GM23248 (cell line): ENCODE results near the gene TXN2. TPM values are rescaled to one million over a fixed set of nuclear protein-coding genes. Genes with fewer than 3 reads are reported as not detected.

Experiments used
- DNase-seq: peaks from one replicate; pipeline ENCODE4 v3.0.0-alpha.2; 2015
- H2AFZ ChIP-seq: fragments of 200-600 bp; sonication (generic); 2 replicates; pipeline ENCODE4 v1.6.1; 2016; ENCODE audit warnings: antibody characterized with exemption
- H3F3A ChIP-seq: fragments of 200-600 bp; sonication (generic); 2 replicates; pipeline ENCODE4 v1.6.1; 2016; ENCODE audit warnings: mild to moderate bottlenecking, antibody characterized with exemption, mixed run types; ENCODE audit not compliant: insufficient read depth
- H3K27ac ChIP-seq: fragments of 200-600 bp; sonication (generic); 2 replicates; pipeline ENCODE4 v1.5.1; 2016; ENCODE audit warnings: mild to moderate bottlenecking
- H3K27me3 ChIP-seq: fragments of 200-600 bp; sonication (generic); replicated peaks from 2 replicates; pipeline ENCODE4 v1.6.1; 2016; ENCODE audit warnings: mild to moderate bottlenecking; ENCODE audit not compliant: insufficient read depth
- H3K36me3 ChIP-seq: fragments of 200-600 bp; sonication (generic); 2 replicates; pipeline ENCODE4 v1.6.1; 2016; ENCODE audit warnings: low read depth, mild to moderate bottlenecking
- H3K4me1 ChIP-seq: fragments of 200-600 bp; sonication (generic); 2 replicates; pipeline ENCODE4 v1.6.1; 2016; ENCODE audit warnings: mild to moderate bottlenecking; ENCODE audit not compliant: insufficient read depth
- H3K4me2 ChIP-seq: fragments of 200-600 bp; sonication (generic); one replicate; pipeline ENCODE4 v1.6.1; 2016; ENCODE audit warnings: mild to moderate bottlenecking; ENCODE audit not compliant: unreplicated experiment
- H3K4me3 ChIP-seq: fragments of 200-600 bp; sonication (generic); 2 replicates; pipeline ENCODE4 v1.5.1; 2016; ENCODE audit warnings: mild to moderate bottlenecking
- H3K79me2 ChIP-seq: fragments of 200-600 bp; sonication (generic); 2 replicates; pipeline ENCODE4 v1.6.1; 2016; ENCODE audit warnings: mild to moderate bottlenecking; ENCODE audit not compliant: insufficient read depth
- H3K9ac ChIP-seq: fragments of 200-600 bp; sonication (generic); 2 replicates; pipeline ENCODE4 v1.6.1; 2016; ENCODE audit warnings: mild to moderate bottlenecking
- H3K9me2 ChIP-seq: fragments of 200-600 bp; sonication (generic); 2 replicates; pipeline ENCODE4 v1.6.1; 2016; ENCODE audit warnings: mixed run types, mild to moderate bottlenecking, moderate library complexity; ENCODE audit not compliant: insufficient read depth
- H3K9me3 ChIP-seq: fragments of 200-600 bp; sonication (generic); one replicate; pipeline ENCODE4 v1.6.1; 2017; ENCODE audit warnings: low read depth
- H4K20me1 ChIP-seq: fragments of 200-600 bp; sonication (generic); 2 replicates; pipeline ENCODE4 v1.6.0; 2016; ENCODE audit not compliant: insufficient read depth
- EZH2 ChIP-seq: fragments of 200-600 bp; sonication (generic); IDR thresholded peaks from 2 replicates; pipeline ENCODE4 v1.6.1; 2018; ENCODE audit warnings: antibody characterized with exemption, mild to moderate bottlenecking; ENCODE audit not compliant: insufficient read depth, poor library complexity, severe bottlenecking
- EZH2phosphoT487 ChIP-seq: fragments of 200-600 bp; sonication (generic); IDR thresholded peaks from 2 replicates; pipeline ENCODE4 v1.6.1; 2018; ENCODE audit warnings: antibody characterized with exemption, moderate library complexity, mild to moderate bottlenecking, low read depth; ENCODE audit not compliant: insufficient read depth
- WGBS, 2 experiments: methylation state at CpG; one replicate each; pipeline ENCODE4 v1.1.6; 2015 to 2017; ENCODE audit warnings: low lambda C conversion rate in 2 of 2, low coverage in 1 of 2; ENCODE audit errors: missing lambda C conversion rate in 2 of 2; 5-methylcytosine and 5-hydroxymethylcytosine counted together
- in situ Hi-C: fragments of 300-500 bp; cut with MboI; formaldehyde crosslinking; loops from 2 replicates; pipeline ENCODE4 v1.15.0; 2020
- polyA plus RNA-seq: library from polyadenylated mRNA; unstranded; fragments of >200 nt; fragmentation: Nextera tagmentation; extraction: Ambion mirVana; gene quantifications from 2 replicates; pipeline ENCODE4 v1.2.1, GENCODE V29; 2016
- total RNA-seq: library from RNA; depleted of rRNA; stranded (reverse); fragments of >200 nt; shearing (Covaris generic); gene quantifications from 2 replicates; pipeline ENCODE4 v1.2.3, GENCODE V29; 2014

The TXN2 gene
- total and polyA plus RNA-seq, 2 experiments from 2014 or later: 24.0 to 104 TPM

DNA sequence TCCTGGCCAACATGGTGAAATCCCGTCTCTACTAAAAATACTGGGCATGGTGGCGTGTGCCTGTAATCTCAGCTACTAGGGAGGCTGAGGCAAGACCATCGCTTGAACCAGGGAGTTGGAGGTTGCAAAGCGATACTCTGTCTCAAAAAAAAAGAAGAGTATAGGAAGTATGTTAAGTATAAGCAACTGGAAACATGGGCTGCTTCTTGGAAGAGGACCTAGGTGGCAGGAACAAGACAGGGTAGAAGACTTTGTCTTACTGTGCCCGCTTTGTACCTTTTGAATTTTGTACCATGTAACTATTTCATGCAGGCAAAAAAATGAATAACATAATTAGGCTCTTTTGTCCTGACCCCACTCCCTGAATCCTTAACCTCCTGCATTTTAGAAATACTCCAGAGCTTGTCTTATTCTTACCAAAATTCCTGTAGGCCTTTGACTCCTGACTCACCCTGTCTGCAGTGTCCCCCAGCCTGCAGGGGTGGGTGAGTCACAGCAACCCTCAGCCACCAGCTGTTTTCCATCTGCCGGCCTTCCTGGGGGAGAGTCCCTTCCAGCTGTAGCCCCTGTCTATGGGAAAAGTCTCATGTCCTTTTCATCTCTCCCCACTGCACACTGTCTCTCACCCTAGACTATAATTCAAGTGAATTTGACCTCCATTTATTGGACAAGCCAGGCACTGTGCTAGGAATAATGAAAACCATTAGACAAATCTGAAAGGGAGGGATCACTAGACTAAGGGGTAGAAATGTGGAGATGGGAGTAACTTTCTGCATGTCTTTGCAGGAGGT is 41.8 kb downstream of the TXN2 start:
- TF ChIP-seq EZH2: no peak
- no peak for TF ChIP-seq EZH2phosphoT487
- Histone ChIP-seq H3K9ac (peak overlapping the region; percentile 34), H2AFZ (no peak overlapping the region), H3K36me3 (no peaks in the 10 kb centered on the region), H3K4me3 (no peak overlapping the region), H3K4me2 (peak overlapping the region; percentile 35), H3K79me2 (no peaks in the 10 kb centered on the region), H3K9me2 (no peaks in the 10 kb centered on the region), H4K20me1 (no peaks in the 10 kb centered on the region), H3K4me1 (peaks cover 18% of the 10 kb centered on the region), H3K9me3 (no peaks in the 10 kb centered on the region), H3K27me3 (no peaks in the 10 kb centered on the region), H3K27ac (peak overlapping the region; percentile 51), H3F3A (peaks cover 15% of the 10 kb centered on the region)
- peak; percentile 95 for DNase-seq
- WGBS, 2 experiments: 56 to 62% methylated on average over 6 of the region's 6 CpGs
- in situ Hi-C loops: no loop called here

DNA sequence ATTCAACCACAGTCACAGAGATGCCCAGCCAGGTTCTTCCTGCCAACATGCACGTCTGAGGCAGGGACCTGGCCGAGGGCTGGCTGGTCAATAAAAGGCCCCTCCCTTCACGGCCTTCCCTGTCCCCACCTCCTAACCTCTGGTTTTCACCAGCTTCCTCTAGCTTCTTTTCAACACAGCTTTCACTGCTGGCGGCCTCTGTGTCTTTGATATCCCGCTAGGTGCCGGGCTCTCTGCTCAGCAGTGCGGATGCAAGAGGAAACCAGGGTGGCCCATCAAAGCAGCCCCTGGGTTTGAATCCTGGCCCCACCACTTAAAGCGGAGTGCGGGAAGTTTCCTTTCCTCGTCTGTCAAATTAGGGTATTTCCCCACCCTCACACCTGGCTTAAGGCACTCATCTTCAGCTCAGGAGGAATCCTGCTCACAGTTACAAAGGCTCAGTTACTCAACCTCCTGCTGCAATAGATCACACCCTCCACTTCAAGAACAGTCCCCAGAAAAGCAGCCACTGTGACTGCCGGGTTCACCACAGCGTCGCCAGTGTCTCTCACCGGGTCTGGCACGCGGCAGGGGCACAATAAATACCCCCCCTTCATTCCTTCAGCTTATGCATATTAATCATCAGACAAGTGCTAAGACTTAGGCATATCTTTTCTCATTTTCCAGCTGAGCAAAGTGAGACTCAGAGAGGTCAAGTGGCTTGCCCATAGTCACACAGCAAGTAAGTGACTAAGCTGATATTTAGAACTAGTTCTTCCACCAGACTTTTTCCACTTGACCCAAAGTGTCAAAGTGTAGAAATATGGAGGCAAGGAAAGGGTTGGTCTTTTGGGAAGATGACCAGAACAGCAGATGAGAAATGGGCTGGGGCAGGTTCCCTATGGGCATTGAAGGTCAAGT is 45.7 kb downstream of the TXN2 start:
- no peaks in the 10 kb centered on the region for H3K27me3 ChIP-seq
- no peaks in the 10 kb centered on the region for H3K9me3 ChIP-seq
- no peaks in the 10 kb centered on the region for H4K20me1 ChIP-seq
- H3K9ac ChIP-seq: no peak overlapping the region
- H3K4me2 ChIP-seq: no peak overlapping the region
- no peak for DNase-seq
- 87 to 92% methylated on average over 16 of the region's 16 CpGs for WGBS, 2 experiments
- no peak overlapping the region for H2AFZ ChIP-seq
- no peaks in the 10 kb centered on the region for H3K9me2 ChIP-seq
- TF ChIP-seq EZH2 (no peak), EZH2phosphoT487 (no peak)
- no peak overlapping the region for H3K4me3 ChIP-seq
- no peaks in the 10 kb centered on the region for H3K79me2 ChIP-seq
- H3F3A ChIP-seq: peaks cover 15% of the 10 kb centered on the region
- in situ Hi-C loops: no loop called here
- H3K27ac ChIP-seq: no peak overlapping the region
- H3K36me3 ChIP-seq: no peaks in the 10 kb centered on the region
- H3K4me1 ChIP-seq: peaks cover 18% of the 10 kb centered on the region

DNA sequence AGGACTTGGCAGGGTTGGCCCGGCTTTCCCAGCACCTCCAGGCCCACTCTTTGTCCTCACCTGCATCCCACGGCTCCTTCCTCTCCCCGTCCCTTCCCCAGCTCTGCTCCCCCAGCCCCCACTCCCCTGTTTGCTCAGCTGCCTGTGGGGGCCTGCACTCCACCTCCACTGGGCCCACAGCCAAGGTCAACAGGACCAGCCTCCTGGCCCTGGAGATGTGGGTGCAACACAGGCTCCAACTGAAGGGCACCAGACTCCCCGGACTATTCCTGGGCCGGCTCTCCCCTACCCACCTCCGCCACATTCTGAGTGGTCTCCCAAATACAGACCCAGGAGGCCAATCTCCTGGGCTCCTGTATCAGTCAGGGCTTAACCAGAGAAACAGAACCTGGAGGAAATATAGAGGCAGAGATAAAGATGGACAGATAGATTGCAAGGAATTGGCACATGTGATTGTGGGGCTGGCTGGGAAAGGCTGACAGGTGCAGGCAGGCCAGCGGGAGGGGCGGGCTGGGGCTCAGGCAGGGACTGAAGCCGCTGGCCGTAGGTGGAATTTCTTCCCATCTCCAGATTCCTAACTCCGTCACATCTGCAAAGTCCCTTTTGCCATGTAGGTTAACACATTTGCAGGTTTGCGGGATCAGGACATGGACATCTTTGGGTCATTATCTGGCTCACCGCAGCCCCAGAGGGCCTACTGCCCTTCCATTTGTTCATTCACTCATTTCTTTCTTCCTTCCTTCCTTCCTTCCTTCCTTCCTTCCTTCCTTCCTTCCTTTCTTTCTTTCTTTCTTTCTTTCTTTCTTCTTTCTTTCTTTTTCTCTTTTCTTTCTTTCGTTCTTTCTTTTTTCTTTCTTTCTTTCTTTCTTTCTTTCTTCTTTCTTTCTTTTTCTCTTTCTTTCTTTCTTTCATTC is 47.9 kb downstream of the TXN2 start:
- no peak for DNase-seq
- H4K20me1 ChIP-seq: no peaks in the 10 kb centered on the region
- WGBS, 2 experiments: 87 to 89% methylated on average over 11 to 14 of the region's 14 CpGs
- H3F3A ChIP-seq: peaks cover 4% of the 10 kb centered on the region
- no peaks in the 10 kb centered on the region for H3K9me2 ChIP-seq
- H3K27me3 ChIP-seq: no peaks in the 10 kb centered on the region
- no peaks in the 10 kb centered on the region for H3K79me2 ChIP-seq
- H3K27ac ChIP-seq: no peak overlapping the region
- no peak overlapping the region for H3K9ac ChIP-seq
- TF ChIP-seq EZH2phosphoT487 (no peak), EZH2 (no peak)
- H3K9me3 ChIP-seq: no peaks in the 10 kb centered on the region
- in situ Hi-C loops: no loop called here
- H3K4me2 ChIP-seq: no peak overlapping the region
- no peaks in the 10 kb centered on the region for H3K36me3 ChIP-seq
- no peak overlapping the region for H3K4me3 ChIP-seq
- H3K4me1 ChIP-seq: no peaks in the 10 kb centered on the region
- no peak overlapping the region for H2AFZ ChIP-seq
